Esophagus muscularis mucosa (tissue), 3 donors: ENCODE data around the gene STAT4.

Source experiments
- POLR2A ChIP-seq: fragments of 450-650 bp; IDR thresholded peaks from one replicate; pipeline ENCODE4 v1.6.1; 2017; ENCODE audit warnings: antibody characterized with exemption, moderate library complexity, mild to moderate bottlenecking, low read depth
- POLR2AphosphoS5 ChIP-seq, 2 donors: sonication (generic); formaldehyde crosslinking; IDR thresholded peaks; one replicate each; pipeline ENCODE4 v1.6.1; 2017; ENCODE audit warnings: antibody characterized with exemption in 2 of 2
- TF ChIP-seq, protein P1 (sequence below), 3 experiments: fragments of 200-600 bp in 2 of 3; fragments of 450-650 bp in 1 of 3; sonication (generic) in 2 of 3; IDR thresholded peaks; one replicate each; pipeline ENCODE4 v1.5.1; 2017 to 2019; ENCODE audit warnings: antibody characterized with exemption in 3 of 3, mild to moderate bottlenecking in 2 of 3, moderate library complexity in 1 of 3

DNA sequence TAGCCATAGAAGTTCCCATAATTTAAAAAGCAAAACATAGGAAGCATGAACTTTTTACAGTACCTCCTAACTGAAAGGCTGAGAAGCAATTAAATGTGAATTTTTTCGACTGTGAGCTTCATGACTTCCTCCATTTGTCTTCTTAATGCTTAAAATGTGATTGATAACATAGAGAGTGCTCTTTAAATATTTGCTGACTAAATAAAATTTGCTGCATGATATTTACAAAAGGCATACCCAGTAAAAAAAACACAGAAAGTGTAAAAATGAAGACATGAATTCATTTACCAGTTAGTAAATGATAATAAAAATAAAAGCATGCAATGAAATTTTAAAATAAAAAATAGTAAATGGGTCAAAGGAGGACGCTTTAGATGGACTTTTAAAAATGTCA is 21.9 kb downstream of the STAT4 start:
- no peak for TF ChIP-seq POLR2A
- TF ChIP-seq, protein P1, sequence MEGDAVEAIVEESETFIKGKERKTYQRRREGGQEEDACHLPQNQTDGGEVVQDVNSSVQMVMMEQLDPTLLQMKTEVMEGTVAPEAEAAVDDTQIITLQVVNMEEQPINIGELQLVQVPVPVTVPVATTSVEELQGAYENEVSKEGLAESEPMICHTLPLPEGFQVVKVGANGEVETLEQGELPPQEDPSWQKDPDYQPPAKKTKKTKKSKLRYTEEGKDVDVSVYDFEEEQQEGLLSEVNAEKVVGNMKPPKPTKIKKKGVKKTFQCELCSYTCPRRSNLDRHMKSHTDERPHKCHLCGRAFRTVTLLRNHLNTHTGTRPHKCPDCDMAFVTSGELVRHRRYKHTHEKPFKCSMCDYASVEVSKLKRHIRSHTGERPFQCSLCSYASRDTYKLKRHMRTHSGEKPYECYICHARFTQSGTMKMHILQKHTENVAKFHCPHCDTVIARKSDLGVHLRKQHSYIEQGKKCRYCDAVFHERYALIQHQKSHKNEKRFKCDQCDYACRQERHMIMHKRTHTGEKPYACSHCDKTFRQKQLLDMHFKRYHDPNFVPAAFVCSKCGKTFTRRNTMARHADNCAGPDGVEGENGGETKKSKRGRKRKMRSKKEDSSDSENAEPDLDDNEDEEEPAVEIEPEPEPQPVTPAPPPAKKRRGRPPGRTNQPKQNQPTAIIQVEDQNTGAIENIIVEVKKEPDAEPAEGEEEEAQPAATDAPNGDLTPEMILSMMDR (IDR thresholded peaks at IDR 0.05): no peak
- TF ChIP-seq POLR2AphosphoS5 (IDR thresholded peaks at IDR 0.05): no peak
